LNCaP clone FGC (cell line): ENCODE results near the gene ELFN2.
"Not testable (repeated sequence)": the region's sequence is repeated elsewhere in the genome, so short reads cannot be mapped to it uniquely, and the experiment has no call there.

ENCODE experiments used
- DNase-seq: peaks from one replicate; pipeline ENCODE4 v3.0.0-alpha.2; 2011; ENCODE audit warnings: low read depth
- H3K4me3 ChIP-seq: 2 replicates; pipeline ENCODE4 v1.5.1; 2011; ENCODE audit warnings: mild to moderate bottlenecking, low read depth, low read length, control low read depth
- TF ChIP-seq, protein P1 (sequence below): IDR thresholded peaks from 2 replicates; pipeline ENCODE4 v1.5.1; 2012; ENCODE audit warnings: mild to moderate bottlenecking; ENCODE audit not compliant: control insufficient read depth, insufficient read depth; ENCODE audit errors: extremely low read depth

Gene ELFN2

DNA sequence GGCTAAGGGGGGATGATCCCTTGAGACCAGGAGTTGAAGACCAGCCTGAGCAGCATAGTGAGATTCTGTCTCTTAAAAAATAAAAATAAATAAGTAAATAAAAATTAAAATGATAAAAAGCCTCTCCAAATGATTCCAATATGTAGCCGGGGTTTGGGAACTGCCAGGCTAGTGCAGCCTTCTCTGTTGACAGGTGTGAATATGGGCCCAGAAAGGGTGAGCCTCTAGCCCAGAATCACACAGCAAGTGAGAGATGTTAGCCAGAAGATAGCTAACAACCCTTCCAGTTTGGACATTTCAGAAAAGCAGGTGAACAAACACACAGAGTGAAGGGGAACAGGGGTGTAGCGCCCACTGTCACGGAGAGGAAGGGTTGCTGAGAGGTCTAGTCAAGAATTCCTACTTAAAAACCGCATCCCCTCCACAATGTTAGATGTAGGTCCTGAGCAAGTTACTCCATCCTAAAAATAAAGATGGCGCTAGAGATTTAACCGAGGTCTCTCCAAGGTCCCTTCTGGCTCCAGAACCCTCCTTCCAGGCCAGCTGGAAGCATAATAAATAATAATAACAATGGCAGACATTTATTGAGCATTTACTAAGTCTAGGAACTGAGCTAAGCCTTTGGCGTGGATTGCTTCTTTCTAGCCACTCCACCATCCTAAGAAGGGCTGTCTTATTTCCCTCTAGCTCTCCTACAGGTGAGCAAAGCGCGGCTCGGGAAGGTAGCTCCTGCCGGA is 93.4 kb downstream of the ELFN2 start:
- H3K4me3 ChIP-seq = no peak overlapping the region
- TF ChIP-seq, protein P1, sequence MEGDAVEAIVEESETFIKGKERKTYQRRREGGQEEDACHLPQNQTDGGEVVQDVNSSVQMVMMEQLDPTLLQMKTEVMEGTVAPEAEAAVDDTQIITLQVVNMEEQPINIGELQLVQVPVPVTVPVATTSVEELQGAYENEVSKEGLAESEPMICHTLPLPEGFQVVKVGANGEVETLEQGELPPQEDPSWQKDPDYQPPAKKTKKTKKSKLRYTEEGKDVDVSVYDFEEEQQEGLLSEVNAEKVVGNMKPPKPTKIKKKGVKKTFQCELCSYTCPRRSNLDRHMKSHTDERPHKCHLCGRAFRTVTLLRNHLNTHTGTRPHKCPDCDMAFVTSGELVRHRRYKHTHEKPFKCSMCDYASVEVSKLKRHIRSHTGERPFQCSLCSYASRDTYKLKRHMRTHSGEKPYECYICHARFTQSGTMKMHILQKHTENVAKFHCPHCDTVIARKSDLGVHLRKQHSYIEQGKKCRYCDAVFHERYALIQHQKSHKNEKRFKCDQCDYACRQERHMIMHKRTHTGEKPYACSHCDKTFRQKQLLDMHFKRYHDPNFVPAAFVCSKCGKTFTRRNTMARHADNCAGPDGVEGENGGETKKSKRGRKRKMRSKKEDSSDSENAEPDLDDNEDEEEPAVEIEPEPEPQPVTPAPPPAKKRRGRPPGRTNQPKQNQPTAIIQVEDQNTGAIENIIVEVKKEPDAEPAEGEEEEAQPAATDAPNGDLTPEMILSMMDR = no peak
- DNase-seq = no peak

DNA sequence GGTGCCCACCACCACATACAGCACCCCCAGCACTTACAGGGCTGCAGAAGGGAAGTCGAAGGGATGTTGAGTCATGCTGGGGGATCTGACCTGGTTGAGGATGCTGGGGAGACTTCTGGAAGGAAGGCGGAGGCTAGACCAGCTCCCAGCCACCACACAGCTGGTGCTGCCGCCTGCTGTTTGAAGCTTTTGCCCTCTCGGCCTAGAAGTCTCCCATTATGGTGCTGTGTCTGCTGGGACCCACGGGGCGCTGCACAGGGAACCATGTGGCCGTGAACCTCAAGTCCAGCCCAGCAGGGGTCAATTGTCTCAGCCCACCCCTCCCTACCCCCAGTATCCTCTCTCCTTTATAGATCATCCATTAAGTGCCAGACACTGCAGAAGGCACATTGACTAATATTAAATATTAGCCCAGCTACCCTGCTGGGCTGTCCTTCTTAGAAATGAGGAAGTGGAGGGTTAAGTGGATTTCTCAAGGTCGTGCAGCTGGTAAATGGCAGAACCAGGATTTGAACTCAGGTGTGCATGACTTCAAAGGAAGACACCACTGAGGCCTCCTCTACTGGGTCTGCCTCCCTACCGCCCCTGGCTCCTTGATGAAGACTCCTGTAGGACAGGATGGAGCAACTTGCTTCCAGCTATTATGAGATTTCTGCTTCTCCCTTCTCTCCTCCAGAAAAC is 95.3 kb downstream of the ELFN2 start:
- TF ChIP-seq, protein P1 = no peak
- H3K4me3 ChIP-seq = no peak overlapping the region
- no peak for DNase-seq

DNA sequence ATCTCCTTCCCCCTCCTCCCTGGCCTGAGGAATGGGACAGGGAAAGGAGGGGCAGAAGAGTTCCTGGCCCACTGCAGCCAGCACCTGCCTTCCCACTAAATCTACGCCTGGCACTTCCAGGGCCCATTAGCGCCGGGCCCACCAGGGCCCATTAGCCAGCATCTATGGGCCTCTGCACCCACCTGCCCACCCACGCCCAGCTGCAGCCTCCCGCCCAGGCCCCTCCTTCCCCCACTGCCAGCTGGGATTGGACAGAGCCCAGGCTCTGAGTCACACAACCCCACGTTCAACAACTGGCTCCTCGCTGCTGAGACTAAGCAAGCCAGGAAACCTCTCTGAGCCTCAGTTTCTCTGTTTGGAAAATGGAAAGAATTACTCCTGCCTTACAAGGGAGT is 96.2 kb downstream of the ELFN2 start:
- TF ChIP-seq, protein P1 = no peak
- no peak overlapping the region for H3K4me3 ChIP-seq
- DNase-seq = no peak

DNA sequence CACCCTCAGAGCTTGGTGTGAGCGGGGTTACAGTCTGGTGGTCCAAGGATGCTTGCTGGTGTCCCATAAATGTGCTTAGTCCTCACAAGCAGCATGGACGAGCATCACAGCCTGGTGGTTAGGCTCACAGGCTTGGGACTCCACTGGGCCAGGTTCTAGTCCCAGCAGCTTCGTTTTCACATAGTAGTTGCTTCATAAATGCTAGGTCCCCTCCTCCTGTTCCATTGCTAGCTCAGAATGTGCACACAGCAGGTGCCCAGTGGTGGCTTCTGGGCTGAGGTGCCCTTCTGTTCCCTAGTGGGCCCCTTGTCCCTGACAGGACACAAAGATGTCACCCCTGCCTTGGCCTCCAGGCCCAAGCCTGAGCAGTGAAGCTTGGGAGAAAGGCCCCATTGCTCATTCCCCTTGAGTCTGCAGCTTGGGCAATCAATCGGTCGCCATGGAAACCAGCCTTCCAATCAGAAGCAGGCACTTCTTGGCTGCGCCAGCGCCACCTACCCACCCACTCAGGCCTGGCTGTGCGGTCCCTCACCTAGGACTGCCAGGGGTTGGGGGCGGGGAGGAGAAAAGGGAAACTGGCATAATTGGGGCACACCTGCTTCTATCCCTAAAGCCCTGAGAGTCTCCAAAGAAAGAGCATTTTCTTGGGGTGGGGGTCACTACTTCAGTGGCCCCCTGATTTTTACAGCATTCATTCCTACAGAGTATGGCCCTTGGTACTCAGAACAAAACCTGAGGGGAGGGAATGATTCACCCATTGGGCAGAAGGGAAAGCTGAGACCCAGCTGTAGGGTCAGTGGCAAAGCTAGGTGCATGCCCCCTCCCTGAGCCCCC is 96.9 kb downstream of the ELFN2 start:
- DNase-seq = no peak
- TF ChIP-seq, protein P1 = no peak
- no peak overlapping the region for H3K4me3 ChIP-seq

DNA sequence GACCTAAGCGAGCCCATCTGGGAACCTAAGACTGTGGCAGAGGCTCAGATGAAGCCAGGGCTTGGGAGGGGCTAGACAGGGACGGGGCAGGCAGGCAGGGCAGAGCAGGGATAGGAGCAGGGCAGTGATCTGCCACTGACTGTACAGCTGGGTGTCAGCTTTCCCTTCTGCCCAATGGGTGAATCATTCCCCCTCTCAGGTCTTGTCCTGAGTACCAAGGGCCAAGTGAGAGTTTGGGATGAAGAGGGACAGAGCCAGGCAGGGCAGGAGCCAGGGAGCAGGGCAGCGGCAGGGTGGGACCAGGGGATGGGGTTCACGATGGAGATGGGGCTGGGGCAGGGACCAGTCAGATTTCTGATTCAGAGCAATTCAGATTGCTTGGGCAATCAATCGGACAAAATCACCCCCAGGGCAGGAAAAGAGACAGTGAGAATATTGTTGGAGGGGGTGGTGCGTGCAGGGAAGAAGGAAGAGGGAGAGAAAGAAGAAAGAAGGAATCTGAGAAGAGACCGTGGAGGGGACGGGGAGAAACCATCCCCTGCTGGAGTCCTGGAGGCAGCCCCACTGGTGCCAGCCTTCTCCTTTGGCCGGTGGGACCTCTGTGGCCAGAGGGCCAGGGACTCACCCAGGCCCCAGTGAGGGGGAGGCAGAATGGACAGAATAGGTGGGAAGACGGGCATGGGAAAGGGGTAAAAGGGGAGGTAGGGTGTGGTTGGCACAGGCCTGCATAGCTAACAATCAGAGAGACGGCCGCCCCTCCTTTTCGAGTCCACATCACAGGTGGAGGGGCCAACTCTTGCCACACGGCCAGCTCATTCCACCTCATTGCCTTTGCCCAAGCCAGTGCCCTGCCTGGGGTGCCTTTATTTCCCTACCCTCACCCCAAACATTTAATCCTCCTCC is 97.8 kb downstream of the ELFN2 start:
- TF ChIP-seq, protein P1 = no peak
- H3K4me3 ChIP-seq = no peak overlapping the region
- no peak for DNase-seq

DNA sequence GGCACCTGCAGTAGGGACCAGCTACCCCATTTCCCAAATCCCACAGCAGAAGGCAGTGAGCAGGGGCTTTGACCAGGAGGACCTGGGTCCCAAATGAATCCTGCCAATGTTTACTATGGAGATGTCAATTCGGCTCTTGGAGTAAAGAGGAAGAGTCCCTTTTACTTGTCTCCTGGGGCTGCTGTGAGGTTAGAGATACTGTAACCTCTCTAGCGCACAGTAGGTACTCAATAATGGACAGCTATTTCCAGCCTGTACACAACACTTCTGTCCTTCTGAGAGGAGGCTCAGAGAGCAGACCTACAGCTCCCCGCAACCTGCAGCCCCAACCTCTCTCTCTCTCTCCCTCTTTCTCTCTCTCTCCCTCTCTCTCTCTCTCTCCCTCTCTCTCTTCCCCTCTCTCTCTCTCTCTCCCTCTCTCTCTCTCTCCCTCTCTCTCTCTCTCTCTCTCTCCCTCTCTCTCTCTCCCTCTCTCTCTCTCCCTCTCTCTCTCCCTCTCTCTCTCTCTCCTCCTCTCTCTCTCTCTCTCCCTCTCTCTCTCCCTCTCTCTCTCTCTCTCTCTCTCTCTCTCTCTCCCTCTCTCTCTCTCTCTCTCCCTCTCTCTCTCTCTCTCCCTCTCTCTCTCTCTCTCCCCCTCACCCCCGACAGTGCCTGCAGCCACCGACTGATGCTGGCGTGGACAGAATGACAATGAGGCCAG is 98.6 kb downstream of the ELFN2 start:
- not testable (repeated sequence) for DNase-seq, H3K4me3 ChIP-seq
